ENCODE data around the gene PPP1R18.

DNA sequence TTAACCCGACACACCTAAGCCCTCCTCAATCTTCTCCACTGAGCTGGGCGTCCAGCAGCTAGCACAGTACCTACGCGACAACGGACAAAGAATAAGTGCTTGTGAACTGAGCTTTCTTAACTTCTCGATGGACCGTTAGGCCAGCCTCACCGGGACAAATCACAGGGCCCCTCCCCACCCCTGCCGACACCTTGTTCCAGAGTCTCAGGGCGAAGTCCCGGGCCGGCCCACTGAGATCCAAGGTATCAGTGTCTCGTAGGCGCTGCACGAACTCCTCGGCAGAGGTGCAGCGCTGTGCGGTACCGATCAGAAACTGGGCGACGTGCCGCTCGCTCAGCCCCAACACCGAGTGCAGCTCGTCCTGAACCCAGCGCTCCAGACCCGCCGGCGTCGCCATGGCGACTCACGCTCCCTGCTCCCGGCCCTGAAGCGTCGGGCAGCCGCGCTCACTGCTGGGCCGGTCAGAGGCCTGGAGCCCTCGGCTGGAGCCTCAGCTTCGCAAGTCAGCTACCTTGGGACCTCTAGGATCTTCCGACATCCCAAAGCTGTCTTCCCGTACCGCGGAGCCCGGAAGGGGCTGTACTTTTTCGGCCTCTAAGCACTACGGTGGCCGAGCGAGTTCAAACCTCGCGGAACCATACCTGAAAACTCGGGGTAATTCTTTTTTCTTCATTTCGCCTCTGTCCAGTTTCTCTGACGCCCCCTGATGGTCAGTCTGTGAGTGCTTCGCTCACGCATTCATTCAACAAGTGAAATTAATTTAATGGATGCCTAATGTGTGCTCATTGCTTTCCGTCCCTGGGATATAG is 13.8 kb downstream of the PPP1R18 start, which contains the start of gene DHX16:
- TF ChIP-seq, protein P1, sequence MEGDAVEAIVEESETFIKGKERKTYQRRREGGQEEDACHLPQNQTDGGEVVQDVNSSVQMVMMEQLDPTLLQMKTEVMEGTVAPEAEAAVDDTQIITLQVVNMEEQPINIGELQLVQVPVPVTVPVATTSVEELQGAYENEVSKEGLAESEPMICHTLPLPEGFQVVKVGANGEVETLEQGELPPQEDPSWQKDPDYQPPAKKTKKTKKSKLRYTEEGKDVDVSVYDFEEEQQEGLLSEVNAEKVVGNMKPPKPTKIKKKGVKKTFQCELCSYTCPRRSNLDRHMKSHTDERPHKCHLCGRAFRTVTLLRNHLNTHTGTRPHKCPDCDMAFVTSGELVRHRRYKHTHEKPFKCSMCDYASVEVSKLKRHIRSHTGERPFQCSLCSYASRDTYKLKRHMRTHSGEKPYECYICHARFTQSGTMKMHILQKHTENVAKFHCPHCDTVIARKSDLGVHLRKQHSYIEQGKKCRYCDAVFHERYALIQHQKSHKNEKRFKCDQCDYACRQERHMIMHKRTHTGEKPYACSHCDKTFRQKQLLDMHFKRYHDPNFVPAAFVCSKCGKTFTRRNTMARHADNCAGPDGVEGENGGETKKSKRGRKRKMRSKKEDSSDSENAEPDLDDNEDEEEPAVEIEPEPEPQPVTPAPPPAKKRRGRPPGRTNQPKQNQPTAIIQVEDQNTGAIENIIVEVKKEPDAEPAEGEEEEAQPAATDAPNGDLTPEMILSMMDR (IDR thresholded peaks at IDR 0.05): peak; percentile 78 to 86 (median 84)
- no peak for TF ChIP-seq POLR2A (IDR thresholded peaks at IDR 0.05)

Measured in vagina (tissue), 2 donors.